ENCODE measurements around the gene ORAI1.

DNA sequence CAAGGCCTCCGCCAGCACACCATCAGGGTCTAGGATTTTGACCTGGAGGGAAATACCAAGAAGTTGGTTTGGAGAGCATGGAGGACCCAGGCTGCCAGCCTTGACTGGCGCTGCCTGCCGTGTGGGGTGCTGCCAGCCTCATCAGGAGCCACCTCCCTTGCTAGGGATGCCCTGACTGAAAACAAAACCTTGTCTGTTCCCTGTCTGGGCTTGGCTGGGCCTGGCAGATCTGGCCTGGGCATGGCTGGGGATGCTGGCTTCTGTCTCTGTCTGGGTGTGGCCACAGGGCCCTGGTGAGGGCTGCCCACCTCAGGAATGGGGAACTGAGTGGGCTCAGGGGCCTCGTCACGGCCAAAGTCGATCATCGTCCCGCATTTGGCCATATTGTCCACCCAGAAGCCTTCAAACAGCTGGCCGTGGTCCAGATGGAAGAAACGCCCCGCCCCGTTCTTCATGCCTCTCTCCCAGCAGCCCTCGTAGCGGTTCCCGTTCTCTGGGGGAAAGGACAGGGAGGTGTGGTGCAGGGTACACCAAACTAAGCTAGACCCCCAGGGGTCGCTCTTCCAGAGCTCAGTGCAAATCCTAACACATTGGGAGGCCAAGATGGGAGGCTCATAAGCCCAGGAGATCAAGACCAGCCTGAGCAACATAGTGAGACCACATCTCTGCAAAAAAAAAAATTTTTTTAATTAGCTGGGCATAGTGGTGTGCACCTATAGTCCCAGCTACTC is 26.6 kb downstream of the ORAI1 start:
- no peak for TF ChIP-seq POLR2A (IDR thresholded peaks at IDR 0.05)
- TF ChIP-seq, protein P1, sequence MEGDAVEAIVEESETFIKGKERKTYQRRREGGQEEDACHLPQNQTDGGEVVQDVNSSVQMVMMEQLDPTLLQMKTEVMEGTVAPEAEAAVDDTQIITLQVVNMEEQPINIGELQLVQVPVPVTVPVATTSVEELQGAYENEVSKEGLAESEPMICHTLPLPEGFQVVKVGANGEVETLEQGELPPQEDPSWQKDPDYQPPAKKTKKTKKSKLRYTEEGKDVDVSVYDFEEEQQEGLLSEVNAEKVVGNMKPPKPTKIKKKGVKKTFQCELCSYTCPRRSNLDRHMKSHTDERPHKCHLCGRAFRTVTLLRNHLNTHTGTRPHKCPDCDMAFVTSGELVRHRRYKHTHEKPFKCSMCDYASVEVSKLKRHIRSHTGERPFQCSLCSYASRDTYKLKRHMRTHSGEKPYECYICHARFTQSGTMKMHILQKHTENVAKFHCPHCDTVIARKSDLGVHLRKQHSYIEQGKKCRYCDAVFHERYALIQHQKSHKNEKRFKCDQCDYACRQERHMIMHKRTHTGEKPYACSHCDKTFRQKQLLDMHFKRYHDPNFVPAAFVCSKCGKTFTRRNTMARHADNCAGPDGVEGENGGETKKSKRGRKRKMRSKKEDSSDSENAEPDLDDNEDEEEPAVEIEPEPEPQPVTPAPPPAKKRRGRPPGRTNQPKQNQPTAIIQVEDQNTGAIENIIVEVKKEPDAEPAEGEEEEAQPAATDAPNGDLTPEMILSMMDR (IDR thresholded peaks at IDR 0.05), result no peak
